HCT116 (cell line): ENCODE data around the gene PCGF2. TPM values are rescaled to one million over a fixed set of nuclear protein-coding genes. Genes with fewer than 3 reads are reported as not detected.

Experiments
- ATAC-seq: fragments of 200-7000 bp; cut with Tn5 transposase; 2 replicates; pipeline ENCODE4 v1.9.1; 2020; ENCODE audit warnings: mild to moderate bottlenecking, moderate library complexity
- BruUV-seq: library from RNA; stranded (reverse); fragments of 400-500 nt; replicated peaks from 2 replicates; lab custom pipeline; 2021; lab: Mats Ljungman, UMichigan
- CTCF ChIA-PET: fragments of 300-600 bp; sonication (Branson Sonifier 250); formaldehyde crosslinking; loops from one replicate; lab custom pipeline; 2021; ENCODE audit warnings: antibody characterized with exemption; lab: Charles Lee
- POLR2A ChIA-PET: fragments of 300-600, 350-600 bp; sonication (Branson Sonifier 250); formaldehyde crosslinking; loops from one replicate; lab custom pipeline; 2021; ENCODE audit warnings: antibody characterized with exemption; lab: Charles Lee
- RAD21 ChIA-PET, 2 experiments: fragments of 300-600 bp; sonication (Branson Sonifier 250); formaldehyde crosslinking; loops; one replicate each; lab custom pipeline; 2023; ENCODE audit warnings: low total read pairs in 2 of 2; ENCODE audit not compliant: uncharacterized antibody in 2 of 2, unreplicated experiment in 2 of 2, low non-redundant PET in 1 of 2; lab: Charles Lee
- DNase-seq: peaks from one replicate; pipeline ENCODE4 v3.0.0-alpha.2; 2010; ENCODE audit warnings: low read depth, low spot score
- H2AFZ ChIP-seq: fragments of 200-600 bp; shearing (Covaris generic), sonication (generic); 2 replicates; pipeline ENCODE4 v1.6.1; 2017; ENCODE audit warnings: low read depth, mixed run types, mixed read lengths, antibody characterized with exemption, low read length; ENCODE audit not compliant: poor library complexity, severe bottlenecking
- H3K27ac ChIP-seq: 2 replicates; pipeline ENCODE4 v1.5.1; 2012; ENCODE audit warnings: low read depth, low read length
- H3K27me3 ChIP-seq: fragments of 200-600 bp; sonication (generic); 2 replicates; pipeline ENCODE4 v1.6.1; 2016; ENCODE audit warnings: mixed run types, low read length, mixed read lengths; ENCODE audit not compliant: insufficient read depth
- H3K36me3 ChIP-seq, 2 experiments: fragments of 200-500 bp in 1 of 2; fragments of 200-600 bp in 1 of 2; sonication (Bioruptor generic) in 1 of 2; sonication (generic) in 1 of 2; 2 replicates each; pipeline versions ENCODE4 v1.5.1 to v1.6.1; 2014 to 2016; ENCODE audit warnings: low read length in 2 of 2, inconsistent platforms in 1 of 2, mixed read lengths in 1 of 2, mixed run types in 1 of 2; ENCODE audit not compliant: insufficient read depth in 2 of 2, control insufficient read depth in 1 of 2
- H3K4me1 ChIP-seq, 2 experiments: fragments of 200-600 bp in 1 of 2; sonication (generic) in 1 of 2; 2 replicates each; pipeline versions ENCODE4 v1.5.1 to v1.6.1; 2012 to 2017; ENCODE audit warnings: low read length in 2 of 2, inconsistent platforms in 1 of 2, mild to moderate bottlenecking in 1 of 2, mixed read lengths in 1 of 2, mixed run types in 1 of 2, moderate library complexity in 1 of 2; ENCODE audit not compliant: insufficient read depth in 2 of 2, control insufficient read depth in 1 of 2
- H3K4me2 ChIP-seq: fragments of 200-600 bp; sonication (generic); 2 replicates; pipeline ENCODE4 v1.6.1; 2017; ENCODE audit warnings: mixed run types, low read length, mixed read lengths
- H3K4me3 ChIP-seq, 2 experiments: fragments of 200-600 bp in 1 of 2; sonication (generic) in 1 of 2; replicated peaks in 1 of 2; 2 replicates each; pipeline ENCODE4 v1.5.1; 2011 to 2016; ENCODE audit warnings: low read length in 2 of 2, control low read depth in 1 of 2, low read depth in 1 of 2, mild to moderate bottlenecking in 1 of 2, mixed read lengths in 1 of 2, mixed run types in 1 of 2
- H3K79me2 ChIP-seq: fragments of 200-600 bp; sonication (generic); 2 replicates; pipeline ENCODE4 v1.6.1; 2017; ENCODE audit warnings: mild to moderate bottlenecking, mixed run types, low read length, moderate library complexity, mixed read lengths; ENCODE audit not compliant: insufficient read depth
- H3K9ac ChIP-seq: fragments of 200-600 bp; sonication (generic); 2 replicates; pipeline ENCODE4 v1.6.1; 2016; ENCODE audit warnings: low read length, mixed read lengths
- H3K9me2 ChIP-seq: fragments of 200-600 bp; sonication (generic), shearing (Covaris generic); 2 replicates; pipeline ENCODE4 v1.6.1; 2017; ENCODE audit warnings: mixed run types, mild to moderate bottlenecking, moderate library complexity; ENCODE audit not compliant: insufficient read depth
- H3K9me3 ChIP-seq, 2 experiments: fragments of 200-500 bp in 1 of 2; fragments of 200-600 bp in 1 of 2; sonication (Bioruptor generic) in 1 of 2; sonication (generic) in 1 of 2; 2 replicates each; pipeline ENCODE4 v1.6.1; 2014 to 2017; ENCODE audit warnings: low read length in 2 of 2, mixed read lengths in 2 of 2, inconsistent platforms in 1 of 2, low read depth in 1 of 2, mild to moderate bottlenecking in 1 of 2, mixed run types in 1 of 2, moderate library complexity in 1 of 2; ENCODE audit not compliant: control insufficient read depth in 1 of 2, insufficient read depth in 1 of 2
- H4K20me1 ChIP-seq: fragments of 200-600 bp; sonication (generic), shearing (Covaris generic); 2 replicates; pipeline ENCODE4 v1.6.1; 2017; ENCODE audit warnings: mixed run types, mild to moderate bottlenecking, moderate library complexity; ENCODE audit not compliant: insufficient read depth
- CBX3 ChIP-seq: IDR thresholded peaks from 2 replicates; pipeline ENCODE4 v1.6.1; 2012; ENCODE audit warnings: low read depth
- CEBPB ChIP-seq: IDR thresholded peaks from 2 replicates; pipeline ENCODE4 v1.6.1; 2012; ENCODE audit warnings: low read depth
- EGR1 ChIP-seq: IDR thresholded peaks from 2 replicates; pipeline ENCODE4 v1.6.1; 2012; ENCODE audit warnings: low read depth
- ELF1 ChIP-seq: IDR thresholded peaks from 2 replicates; pipeline ENCODE4 v1.6.1; 2012; ENCODE audit warnings: low read depth, borderline replicate concordance
- EZH2 ChIP-seq: fragments of 200-600 bp; sonication (generic); IDR thresholded peaks from 2 replicates; pipeline ENCODE4 v1.6.1; 2017; ENCODE audit warnings: antibody characterized with exemption, mixed run types
- EZH2phosphoT487 ChIP-seq: fragments of 200-600 bp; IDR thresholded peaks from 2 replicates; pipeline ENCODE4 v1.6.1; 2018; ENCODE audit warnings: antibody characterized with exemption, borderline replicate concordance
- JUND ChIP-seq: IDR thresholded peaks from 2 replicates; pipeline ENCODE4 v1.6.1; 2012
- POLR2A ChIP-seq: IDR thresholded peaks from 2 replicates; pipeline ENCODE4 v1.7.0; 2011; ENCODE audit warnings: borderline replicate concordance; ENCODE audit not compliant: insufficient read depth, insufficient read length; ENCODE audit errors: extremely low read depth
- SIN3A ChIP-seq: IDR thresholded peaks from 2 replicates; pipeline ENCODE4 v1.6.1; 2012; ENCODE audit warnings: low read depth
- SP1 ChIP-seq: IDR thresholded peaks from 2 replicates; pipeline ENCODE4 v1.6.1; 2012; ENCODE audit warnings: low read depth
- TCF7L2 ChIP-seq: IDR thresholded peaks from 2 replicates; pipeline ENCODE4 v1.7.0; 2011; ENCODE audit warnings: borderline replicate concordance, inconsistent platforms; ENCODE audit not compliant: insufficient read depth, insufficient read length; ENCODE audit errors: extremely low read depth
- YY1 ChIP-seq: IDR thresholded peaks from 2 replicates; pipeline ENCODE4 v1.6.1; 2011; ENCODE audit warnings: low read length, low read depth, moderate library complexity, mild to moderate bottlenecking; ENCODE audit not compliant: insufficient replicate concordance; ENCODE audit errors: extremely low read depth
- ZFX ChIP-seq: fragments of 450-650 bp; IDR thresholded peaks from 2 replicates; pipeline ENCODE4 v1.6.1; 2017
- intact Hi-C: fragments of 100-400 bp; cut with micrococcal nuclease; formaldehyde crosslinking; loops from 2 replicates; pipeline ENCODE4 v1.10.0; 2022
- total RNA-seq: library from RNA; stranded (reverse); gene quantifications from one replicate; pipeline ENCODE4 v1.2.1, GENCODE V29; 2021; ENCODE audit not compliant: unreplicated experiment
- TF ChIP-seq, protein P1 (sequence below): IDR thresholded peaks from 2 replicates; pipeline ENCODE4 v1.6.1; 2011; ENCODE audit warnings: mild to moderate bottlenecking, low read length, moderate library complexity; ENCODE audit not compliant: insufficient replicate concordance; ENCODE audit errors: extremely low read depth
- TF ChIP-seq, protein P2 (sequence below): IDR thresholded peaks from 2 replicates; pipeline ENCODE4 v1.6.1; 2012; ENCODE audit warnings: low read depth

Gene PCGF2
- total RNA-seq, 1 experiment from 2014 or later, result 64.6 TPM

DNA sequence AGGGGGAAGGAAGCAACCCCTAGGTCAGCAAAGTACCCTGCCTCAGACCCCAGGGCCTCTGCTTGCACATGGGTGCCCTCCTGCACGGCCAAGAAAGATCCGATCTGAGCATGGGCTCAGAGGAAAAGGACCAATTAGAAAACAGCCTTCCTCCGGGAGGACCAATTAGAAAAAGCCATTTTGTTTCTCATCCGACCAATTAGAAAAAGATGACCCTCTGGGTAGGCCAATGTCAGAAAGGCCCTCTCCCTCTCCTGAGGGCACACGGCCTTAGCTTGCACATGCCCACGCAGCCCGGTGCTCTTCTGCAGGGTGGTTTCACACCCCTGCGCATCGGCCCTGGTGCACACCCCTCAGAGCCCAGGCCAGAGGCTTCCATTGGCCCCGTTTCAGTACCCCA is 23.1 kb downstream of the PCGF2 start:
- Histone ChIP-seq H3K9me2 (no peaks in the 10 kb centered on the region), H3K4me1 (peaks cover 3 to 14% of the 10 kb centered on the region in 2 experiments; a peak in 2 of 4 replicates), H3K79me2 (no peaks in the 10 kb centered on the region), H4K20me1 (no peaks in the 10 kb centered on the region), H3K27me3 (no peaks in the 10 kb centered on the region), H3K36me3 (peaks cover 10 to 18% of the 10 kb centered on the region in 2 experiments), H3K27ac (no peak overlapping the region), H3K9ac (no peak overlapping the region), H3K4me2 (no peak overlapping the region), H2AFZ (no peak overlapping the region), H3K9me3 (no peaks in the 10 kb centered on the region), H3K4me3 (no peak overlapping the region)
- RAD21 ChIA-PET, result no interaction called here
- ATAC-seq (no peak), DNase-seq (no peak)
- TF ChIP-seq ELF1 (no peak), SIN3A (no peak), POLR2A (no peak), EZH2 (no peak), YY1 (no peak), ZFX (no peak), TCF7L2 (no peak), CEBPB (no peak), JUND (no peak), SP1 (no peak), EGR1 (no peak), CBX3 (no peak), EZH2phosphoT487 (no peak)
- TF ChIP-seq, protein P1, sequence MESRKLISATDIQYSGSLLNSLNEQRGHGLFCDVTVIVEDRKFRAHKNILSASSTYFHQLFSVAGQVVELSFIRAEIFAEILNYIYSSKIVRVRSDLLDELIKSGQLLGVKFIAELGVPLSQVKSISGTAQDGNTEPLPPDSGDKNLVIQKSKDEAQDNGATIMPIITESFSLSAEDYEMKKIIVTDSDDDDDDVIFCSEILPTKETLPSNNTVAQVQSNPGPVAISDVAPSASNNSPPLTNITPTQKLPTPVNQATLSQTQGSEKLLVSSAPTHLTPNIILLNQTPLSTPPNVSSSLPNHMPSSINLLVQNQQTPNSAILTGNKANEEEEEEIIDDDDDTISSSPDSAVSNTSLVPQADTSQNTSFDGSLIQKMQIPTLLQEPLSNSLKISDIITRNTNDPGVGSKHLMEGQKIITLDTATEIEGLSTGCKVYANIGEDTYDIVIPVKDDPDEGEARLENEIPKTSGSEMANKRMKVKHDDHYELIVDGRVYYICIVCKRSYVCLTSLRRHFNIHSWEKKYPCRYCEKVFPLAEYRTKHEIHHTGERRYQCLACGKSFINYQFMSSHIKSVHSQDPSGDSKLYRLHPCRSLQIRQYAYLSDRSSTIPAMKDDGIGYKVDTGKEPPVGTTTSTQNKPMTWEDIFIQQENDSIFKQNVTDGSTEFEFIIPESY, result no peak
- TF ChIP-seq, protein P2, sequence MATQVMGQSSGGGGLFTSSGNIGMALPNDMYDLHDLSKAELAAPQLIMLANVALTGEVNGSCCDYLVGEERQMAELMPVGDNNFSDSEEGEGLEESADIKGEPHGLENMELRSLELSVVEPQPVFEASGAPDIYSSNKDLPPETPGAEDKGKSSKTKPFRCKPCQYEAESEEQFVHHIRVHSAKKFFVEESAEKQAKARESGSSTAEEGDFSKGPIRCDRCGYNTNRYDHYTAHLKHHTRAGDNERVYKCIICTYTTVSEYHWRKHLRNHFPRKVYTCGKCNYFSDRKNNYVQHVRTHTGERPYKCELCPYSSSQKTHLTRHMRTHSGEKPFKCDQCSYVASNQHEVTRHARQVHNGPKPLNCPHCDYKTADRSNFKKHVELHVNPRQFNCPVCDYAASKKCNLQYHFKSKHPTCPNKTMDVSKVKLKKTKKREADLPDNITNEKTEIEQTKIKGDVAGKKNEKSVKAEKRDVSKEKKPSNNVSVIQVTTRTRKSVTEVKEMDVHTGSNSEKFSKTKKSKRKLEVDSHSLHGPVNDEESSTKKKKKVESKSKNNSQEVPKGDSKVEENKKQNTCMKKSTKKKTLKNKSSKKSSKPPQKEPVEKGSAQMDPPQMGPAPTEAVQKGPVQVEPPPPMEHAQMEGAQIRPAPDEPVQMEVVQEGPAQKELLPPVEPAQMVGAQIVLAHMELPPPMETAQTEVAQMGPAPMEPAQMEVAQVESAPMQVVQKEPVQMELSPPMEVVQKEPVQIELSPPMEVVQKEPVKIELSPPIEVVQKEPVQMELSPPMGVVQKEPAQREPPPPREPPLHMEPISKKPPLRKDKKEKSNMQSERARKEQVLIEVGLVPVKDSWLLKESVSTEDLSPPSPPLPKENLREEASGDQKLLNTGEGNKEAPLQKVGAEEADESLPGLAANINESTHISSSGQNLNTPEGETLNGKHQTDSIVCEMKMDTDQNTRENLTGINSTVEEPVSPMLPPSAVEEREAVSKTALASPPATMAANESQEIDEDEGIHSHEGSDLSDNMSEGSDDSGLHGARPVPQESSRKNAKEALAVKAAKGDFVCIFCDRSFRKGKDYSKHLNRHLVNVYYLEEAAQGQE, result no peak
- BruUV-seq, result no TSS peak
- CTCF ChIA-PET, result no interaction called here
- POLR2A ChIA-PET, result interaction anchor here (1.1 kb wide), 1 partner anchor 10 kb away, joined by 3 read pairs; no protein-coding TSS in a partner anchor
- intact Hi-C loops, result no loop called here
